Omental fat pad (tissue), 4 donors: Measurements from ENCODE around the gene CEMIP. TPM values are rescaled to one million over a fixed set of nuclear protein-coding genes. Genes with fewer than 3 reads are reported as not detected.

Experiments
- ATAC-seq: fragments of 150-250 bp; one replicate; pipeline ENCODE4 v1.9.1; 2016; ENCODE audit warnings: mild to moderate bottlenecking, moderate library complexity; ENCODE audit not compliant: low FRiP score
- DNase-seq: peaks from one replicate; pipeline ENCODE4 v3.0.0-alpha.2; 2019; ENCODE audit warnings: low spot score
- CTCF ChIP-seq, 3 donors: fragments of 450-650 bp; IDR thresholded peaks; one replicate each; pipeline ENCODE4 v1.5.1; 2016 to 2017; ENCODE audit warnings: antibody characterized with exemption in 3 of 3, mild to moderate bottlenecking in 3 of 3, moderate library complexity in 2 of 3
- total RNA-seq, 4 donors: library from RNA; depleted of rRNA; stranded (reverse); fragments of >200 nt; gene quantifications; one replicate each; pipeline ENCODE4 v1.1.0, GENCODE V29; 2016

The CEMIP gene
- total RNA-seq, 4 donors from 2014 or later = 0.19 to 9.5 (median 1.2) TPM; not detected in 1

- no peak for DNase-seq
- TF ChIP-seq CTCF (IDR thresholded peaks at IDR 0.05) = no peak
- no peak for ATAC-seq
Measured at GRCh38 chr15:80992006-80992405, 212.8 kb downstream of the CEMIP start.

GRCh38 chr15:80992441-80992840, 213.3 kb downstream of the CEMIP start:
- ATAC-seq (no peak), DNase-seq (no peak)
- TF ChIP-seq CTCF (IDR thresholded peaks at IDR 0.05) = no peak

DNA sequence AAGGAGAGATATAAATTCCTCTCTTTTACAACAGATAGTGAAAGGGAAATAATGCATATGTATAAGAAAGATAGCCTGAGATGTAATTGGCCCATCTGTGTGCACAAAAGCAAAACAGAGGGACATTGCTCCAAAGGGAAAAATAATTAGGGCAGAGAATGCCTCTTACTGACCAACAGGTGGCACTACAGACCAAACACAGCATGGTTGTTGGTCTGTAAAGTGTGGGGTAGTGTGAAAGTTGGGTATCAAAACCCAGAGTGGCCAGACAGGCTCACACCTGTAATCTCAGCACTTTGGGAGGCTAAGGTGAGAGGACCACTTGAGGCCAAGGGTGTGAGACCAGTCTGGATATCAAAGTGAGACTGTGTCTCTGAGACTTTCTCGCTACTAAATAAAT, 217.1 kb downstream of the CEMIP start:
- no peak for TF ChIP-seq CTCF (IDR thresholded peaks at IDR 0.05)
- ATAC-seq (no peak), DNase-seq (no peak)

GRCh38 chr15:80997692-80998091, 218.5 kb downstream of the CEMIP start:
- DNase-seq (no peak), ATAC-seq (no peak)
- TF ChIP-seq CTCF (IDR thresholded peaks at IDR 0.05) = no peak

DNA sequence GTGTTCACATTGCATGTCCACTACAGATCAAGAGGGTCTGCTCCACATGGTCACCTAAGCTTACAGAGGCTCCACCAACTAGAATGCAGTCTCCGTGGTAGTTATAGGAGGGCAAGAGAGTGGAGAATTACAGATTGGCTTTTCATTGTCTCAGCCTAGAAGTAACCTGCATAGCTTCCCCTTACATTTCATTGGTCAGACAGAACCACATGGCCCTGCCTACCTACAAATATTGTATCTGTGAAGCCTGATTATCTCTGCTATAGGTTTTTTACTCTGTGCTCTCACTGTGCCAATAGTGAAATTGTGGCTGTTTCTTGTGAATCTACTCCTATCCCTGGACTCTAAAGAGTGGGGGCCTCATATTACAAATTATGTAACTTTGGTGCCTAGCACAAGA, 219.1 kb downstream of the CEMIP start:
- TF ChIP-seq CTCF (IDR thresholded peaks at IDR 0.05) = no peak
- ATAC-seq (no peak), DNase-seq (no peak)

DNA sequence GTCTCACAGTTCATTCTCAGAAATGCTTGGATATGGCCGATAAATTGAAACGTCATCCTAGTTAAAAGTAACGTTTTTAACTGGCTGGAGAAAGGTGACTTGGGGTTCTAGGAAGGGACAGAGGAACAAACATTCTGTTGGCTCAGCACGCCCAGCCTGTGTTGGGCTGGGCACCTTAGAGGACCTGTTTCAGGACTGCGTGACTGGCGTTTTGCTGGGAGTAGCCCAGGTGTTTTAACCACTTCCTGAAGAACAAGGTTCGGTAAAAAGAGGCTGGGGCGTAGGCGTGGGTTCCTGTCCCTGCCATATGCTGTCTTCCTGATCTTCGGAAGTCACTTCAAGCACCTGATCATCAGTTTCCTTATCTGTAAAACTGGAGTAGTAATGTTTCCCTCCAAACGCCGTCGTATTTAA, 220.5 kb downstream of the CEMIP start:
- TF ChIP-seq CTCF (IDR thresholded peaks at IDR 0.05) = no peak
- ATAC-seq (no peak), DNase-seq (no peak)

GRCh38 chr15:81000144-81000623, 221.0 kb downstream of the CEMIP start:
- ATAC-seq (no peak), DNase-seq (no peak)
- TF ChIP-seq CTCF (IDR thresholded peaks at IDR 0.05) = no peak
